ENCODE data around the gene KLK12. TPM values are rescaled to one million over a fixed set of nuclear protein-coding genes. Genes with fewer than 3 reads are reported as not detected.

Gene KLK12
- total RNA-seq, 1 donor from 2014 or later, result 1.6 TPM

DNA sequence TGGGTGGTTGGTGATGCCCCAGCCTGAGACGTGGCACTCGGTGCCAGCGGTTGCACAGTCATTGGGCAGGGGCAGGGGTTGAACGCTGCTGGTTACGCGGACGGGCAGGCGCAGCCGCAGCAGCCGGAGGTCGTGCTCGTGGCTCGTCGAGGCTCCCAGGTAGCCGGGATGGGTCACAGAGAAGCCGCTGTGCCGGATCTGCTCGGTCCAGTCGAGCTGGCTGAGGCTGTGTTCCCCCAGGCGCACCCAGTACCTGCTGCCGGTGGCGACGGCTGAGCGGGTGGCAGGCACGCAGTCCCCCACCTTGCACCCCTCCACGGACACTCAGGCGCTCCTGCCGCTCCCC, 2.9 kb downstream of the KLK12 start:
- TF ChIP-seq, protein P1, sequence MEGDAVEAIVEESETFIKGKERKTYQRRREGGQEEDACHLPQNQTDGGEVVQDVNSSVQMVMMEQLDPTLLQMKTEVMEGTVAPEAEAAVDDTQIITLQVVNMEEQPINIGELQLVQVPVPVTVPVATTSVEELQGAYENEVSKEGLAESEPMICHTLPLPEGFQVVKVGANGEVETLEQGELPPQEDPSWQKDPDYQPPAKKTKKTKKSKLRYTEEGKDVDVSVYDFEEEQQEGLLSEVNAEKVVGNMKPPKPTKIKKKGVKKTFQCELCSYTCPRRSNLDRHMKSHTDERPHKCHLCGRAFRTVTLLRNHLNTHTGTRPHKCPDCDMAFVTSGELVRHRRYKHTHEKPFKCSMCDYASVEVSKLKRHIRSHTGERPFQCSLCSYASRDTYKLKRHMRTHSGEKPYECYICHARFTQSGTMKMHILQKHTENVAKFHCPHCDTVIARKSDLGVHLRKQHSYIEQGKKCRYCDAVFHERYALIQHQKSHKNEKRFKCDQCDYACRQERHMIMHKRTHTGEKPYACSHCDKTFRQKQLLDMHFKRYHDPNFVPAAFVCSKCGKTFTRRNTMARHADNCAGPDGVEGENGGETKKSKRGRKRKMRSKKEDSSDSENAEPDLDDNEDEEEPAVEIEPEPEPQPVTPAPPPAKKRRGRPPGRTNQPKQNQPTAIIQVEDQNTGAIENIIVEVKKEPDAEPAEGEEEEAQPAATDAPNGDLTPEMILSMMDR (conservative IDR thresholded peaks at IDR 0.05), result no peak
- H3K36me3 Mint-ChIP-seq, result peaks cover 3% of the 10 kb centered on the region
- no peak overlapping the region for H3K4me3 Mint-ChIP-seq
- peaks cover 24% of the 10 kb centered on the region for H3K27me3 Mint-ChIP-seq
- no peak overlapping the region for H3K27ac Mint-ChIP-seq
- H3K9me3 Mint-ChIP-seq, result no peaks in the 10 kb centered on the region
- peaks cover 4% of the 10 kb centered on the region for H3K4me1 Mint-ChIP-seq (ENCODE audit: unreplicated experiment)
- DNase-seq (ENCODE audit: extremely low spot score, unreplicated experiment), result no peak

DNA sequence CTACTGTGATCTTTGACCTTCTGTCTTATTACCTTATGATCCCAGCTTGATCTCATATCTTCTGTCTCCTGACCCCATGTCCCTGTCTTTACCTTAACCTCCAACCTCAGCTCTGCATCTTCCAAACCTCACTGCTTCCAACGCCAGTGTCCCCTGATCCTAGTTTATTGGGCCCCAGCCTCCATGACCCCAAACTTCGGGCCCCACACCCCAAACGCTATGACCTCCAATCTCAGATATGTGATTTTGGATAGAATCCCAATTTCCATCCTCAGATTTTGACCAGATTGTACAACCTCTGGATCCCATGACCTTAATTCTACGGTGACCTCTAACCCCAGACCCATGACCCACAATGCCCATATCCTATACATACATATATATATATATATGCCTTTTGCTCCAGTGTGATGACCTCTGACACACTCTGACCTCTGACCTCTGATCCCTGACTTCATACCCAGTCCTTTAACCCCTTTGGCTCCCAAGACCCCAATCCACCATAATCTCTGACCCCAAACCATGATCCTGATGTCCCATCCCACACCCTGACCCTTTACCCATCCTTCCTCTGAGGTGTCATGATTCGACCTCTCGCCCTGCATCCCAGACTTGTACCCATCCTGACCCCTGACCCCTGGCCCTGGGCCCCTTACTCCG, 3.5 kb downstream of the KLK12 start:
- DNase-seq (ENCODE audit: extremely low spot score, unreplicated experiment), result no peak
- H3K27me3 Mint-ChIP-seq, result peaks cover 27% of the 10 kb centered on the region
- H3K4me1 Mint-ChIP-seq (ENCODE audit: unreplicated experiment), result peaks cover 4% of the 10 kb centered on the region
- H3K36me3 Mint-ChIP-seq, result peaks cover 3% of the 10 kb centered on the region
- H3K4me3 Mint-ChIP-seq, result no peak overlapping the region
- no peak overlapping the region for H3K27ac Mint-ChIP-seq
- H3K9me3 Mint-ChIP-seq, result no peaks in the 10 kb centered on the region
- TF ChIP-seq, protein P1 (conservative IDR thresholded peaks at IDR 0.05), result no peak

DNA sequence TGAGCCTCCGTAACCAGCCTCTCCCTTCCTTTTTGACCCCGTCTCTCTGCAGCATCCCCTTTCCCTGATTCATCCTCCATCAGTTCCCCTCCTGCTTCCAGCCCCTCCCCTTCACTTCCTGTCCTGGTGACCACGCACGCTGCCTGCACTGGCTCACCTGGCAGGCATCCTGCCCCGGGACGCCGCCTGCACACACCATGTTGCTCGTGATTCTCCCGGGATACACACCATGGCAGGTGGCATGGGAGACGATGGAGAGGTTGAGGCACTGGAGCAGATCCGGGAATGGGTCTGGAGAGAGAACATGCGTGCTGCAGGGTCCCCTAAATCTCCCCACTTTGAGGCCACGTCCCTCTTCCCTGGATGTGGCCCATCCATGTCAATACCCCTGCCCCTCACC, 4.2 kb downstream of the KLK12 start:
- DNase-seq (ENCODE audit: extremely low spot score, unreplicated experiment), result no peak
- H3K4me1 Mint-ChIP-seq (ENCODE audit: unreplicated experiment), result peaks cover 4% of the 10 kb centered on the region
- peaks cover 26% of the 10 kb centered on the region for H3K27me3 Mint-ChIP-seq
- TF ChIP-seq, protein P1 (conservative IDR thresholded peaks at IDR 0.05), result no peak
- no peaks in the 10 kb centered on the region for H3K9me3 Mint-ChIP-seq
- H3K4me3 Mint-ChIP-seq, result no peak overlapping the region
- no peak overlapping the region for H3K27ac Mint-ChIP-seq
- peaks cover 3% of the 10 kb centered on the region for H3K36me3 Mint-ChIP-seq

DNA sequence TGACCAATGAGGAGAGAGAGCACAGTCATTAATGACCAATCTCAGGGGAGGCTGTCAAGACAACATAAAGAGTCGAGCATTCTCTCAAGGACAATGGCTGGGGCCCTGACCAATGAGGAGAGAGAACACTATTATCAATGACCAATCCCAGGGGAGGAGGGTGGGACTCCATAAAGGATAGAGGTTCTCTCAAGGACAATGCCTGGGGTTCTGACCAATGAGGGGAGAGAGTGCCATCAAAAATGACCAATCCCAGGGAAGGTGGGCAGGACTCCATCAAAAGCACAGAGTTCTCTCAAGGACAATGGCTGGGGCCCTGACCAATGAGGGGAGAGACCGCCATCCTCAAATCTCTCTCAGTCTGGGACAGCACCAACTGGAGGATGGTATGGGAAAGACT, 5.1 kb downstream of the KLK12 start:
- H3K4me3 Mint-ChIP-seq, result no peak overlapping the region
- peaks cover 3% of the 10 kb centered on the region for H3K36me3 Mint-ChIP-seq
- H3K4me1 Mint-ChIP-seq (ENCODE audit: unreplicated experiment), result peaks cover 2% of the 10 kb centered on the region
- TF ChIP-seq, protein P1 (conservative IDR thresholded peaks at IDR 0.05), result no peak
- H3K9me3 Mint-ChIP-seq, result no peaks in the 10 kb centered on the region
- H3K27ac Mint-ChIP-seq, result no peak overlapping the region
- DNase-seq (ENCODE audit: extremely low spot score, unreplicated experiment), result no peak
- peaks cover 30% of the 10 kb centered on the region for H3K27me3 Mint-ChIP-seq

GRCh38 chr19:51027873-51028272, 6.9 kb downstream of the KLK12 start:
- Mint-ChIP-seq H3K36me3 (peaks cover 3% of the 10 kb centered on the region), H3K27me3 (peaks cover 33% of the 10 kb centered on the region), H3K4me3 (no peak overlapping the region), H3K27ac (no peak overlapping the region), H3K9me3 (no peaks in the 10 kb centered on the region), H3K4me1 (ENCODE audit: unreplicated experiment) (no peaks in the 10 kb centered on the region)
- TF ChIP-seq, protein P1 (conservative IDR thresholded peaks at IDR 0.05), result no peak
- no peak for DNase-seq (ENCODE audit: extremely low spot score, unreplicated experiment)
